ENCODE data around the gene LRBA.

GRCh38 chr4:150533673-150534072, 481.4 kb downstream of the LRBA start:
- TF ChIP-seq POLR2A (IDR thresholded peaks at IDR 0.05; ENCODE audit: low read depth, low read length) (no peak), POLR2AphosphoS5 (IDR thresholded peaks at IDR 0.05; ENCODE audit: low read depth, low read length) (no peak), TAF1 (IDR thresholded peaks at IDR 0.05; ENCODE audit: borderline replicate concordance, low read depth, low read length) (no peak)

Measured in GM12892 (cell line).